ENCODE data around the gene NR3C2. TPM values are rescaled to one million over a fixed set of nuclear protein-coding genes. Genes with fewer than 3 reads are reported as not detected.
"Not testable (repeated sequence)": the region's sequence is repeated elsewhere in the genome, so short reads cannot be mapped to it uniquely, and the experiment has no call there.

NR3C2 gene
- total RNA-seq, 4 donors from 2014 or later, result 13.1 to 24.1 (median 14.6) TPM

GRCh38 chr4:148091896-148092295, 350.3 kb downstream of the NR3C2 start:
- Histone ChIP-seq H3K4me3 (no peak overlapping the region), H3K9me3 (no peaks in the 10 kb centered on the region), H3K27ac (no peak overlapping the region), H3K27me3 (no peaks in the 10 kb centered on the region), H3K4me1 (no peaks in the 10 kb centered on the region), H3K36me3 (peaks cover 0 to 21% (median 0%) of the 10 kb centered on the region in 3 donors)
- 66 to 70% methylated on average over 4 of the region's 4 CpGs for WGBS, 2 donors
- TF ChIP-seq EP300 (IDR thresholded peaks at IDR 0.05), result no peak
- TF ChIP-seq CTCF (IDR thresholded peaks at IDR 0.05), result no peak
- no peak for TF ChIP-seq POLR2A (IDR thresholded peaks at IDR 0.05)
- DNase-seq (ENCODE audit: low spot score in 2 of 2), result no peak

- WGBS, 2 donors, result 93 to 95% methylated on average over 14 to 17 of the region's 17 CpGs
- TF ChIP-seq CTCF (IDR thresholded peaks at IDR 0.05) (no peak), EP300 (IDR thresholded peaks at IDR 0.05) (no peak), POLR2A (IDR thresholded peaks at IDR 0.05) (no peak)
- Histone ChIP-seq H3K4me3 (no peak overlapping the region), H3K27ac (no peak overlapping the region), H3K27me3 (no peaks in the 10 kb centered on the region), H3K9me3 (peaks cover 0 to 9% (median 0%) of the 10 kb centered on the region in 4 donors), H3K4me1 (no peaks in the 10 kb centered on the region), H3K36me3 (peaks cover 0 to 21% (median 0%) of the 10 kb centered on the region in 3 donors)
- no peak for DNase-seq (ENCODE audit: low spot score in 2 of 2)
Measured at GRCh38 chr4:148090503-148091476, 351.4 kb downstream of the NR3C2 start.

GRCh38 chr4:148090029-148090428, 352.2 kb downstream of the NR3C2 start:
- peaks cover 0 to 21% (median 0%) of the 10 kb centered on the region in 3 donors for H3K36me3 ChIP-seq
- WGBS, 2 donors, result 88 to 94% methylated on average over 6 of the region's 6 CpGs
- no peaks in the 10 kb centered on the region for H3K27me3 ChIP-seq
- no peak overlapping the region for H3K4me3 ChIP-seq
- TF ChIP-seq CTCF (IDR thresholded peaks at IDR 0.05) (no peak), POLR2A (IDR thresholded peaks at IDR 0.05) (no peak), EP300 (IDR thresholded peaks at IDR 0.05) (no peak)
- no peaks in the 10 kb centered on the region for H3K4me1 ChIP-seq
- DNase-seq (ENCODE audit: low spot score in 2 of 2), result no peak
- H3K9me3 ChIP-seq, result peaks cover 0 to 9% (median 0%) of the 10 kb centered on the region in 4 donors
- no peak overlapping the region for H3K27ac ChIP-seq

GRCh38 chr4:148089624-148090023, 352.6 kb downstream of the NR3C2 start:
- Histone ChIP-seq H3K9me3 (peaks cover 0 to 11% (median 0%) of the 10 kb centered on the region in 4 donors), H3K36me3 (peaks cover 0 to 21% (median 0%) of the 10 kb centered on the region in 3 donors), H3K4me1 (no peaks in the 10 kb centered on the region), H3K4me3 (no peak overlapping the region), H3K27ac (no peak overlapping the region), H3K27me3 (no peaks in the 10 kb centered on the region)
- WGBS, 2 donors, result 87 to 89% methylated on average over 6 of the region's 6 CpGs
- no peak for TF ChIP-seq POLR2A (IDR thresholded peaks at IDR 0.05)
- TF ChIP-seq CTCF (IDR thresholded peaks at IDR 0.05), result no peak
- TF ChIP-seq EP300 (IDR thresholded peaks at IDR 0.05), result no peak
- no peak for DNase-seq (ENCODE audit: low spot score in 2 of 2)

- Histone ChIP-seq H3K36me3 (peaks cover 0 to 54% (median 0%) of the 10 kb centered on the region in 3 donors), H3K9me3 (peaks cover 0 to 14% (median 0%) of the 10 kb centered on the region in 4 donors)
- H3K4me3 ChIP-seq; H3K27ac ChIP-seq; DNase-seq (ENCODE audit: low spot score in 2 of 2); H3K4me1 ChIP-seq; H3K27me3 ChIP-seq: not testable (repeated sequence)
- WGBS, 2 donors, result 97 to 100% methylated on average over 4 of the region's 4 CpGs
Measured at GRCh38 chr4:148083073-148083472, 359.1 kb downstream of the NR3C2 start.

Data from tibial nerve (tissue), 4 donors.